HG03175 (cell line): ENCODE data around the gene TATDN2.

Source experiments
- ATAC-seq: cut with Tn5 transposase; IDR thresholded peaks from one replicate; pipeline ENCODE4 v1.9.1; 2021; ENCODE audit warnings: mild to moderate bottlenecking, moderate library complexity; ENCODE audit not compliant: unreplicated experiment

TATDN2 gene

GRCh38 chr3:10248184-10248983 is at the start of gene TATDN2:
TATDN2 (plus strand) TSS chr3:10248459; CDS start chr3:10249201, 742 bp downstream.
- peak; percentile 94 for ATAC-seq

DNA sequence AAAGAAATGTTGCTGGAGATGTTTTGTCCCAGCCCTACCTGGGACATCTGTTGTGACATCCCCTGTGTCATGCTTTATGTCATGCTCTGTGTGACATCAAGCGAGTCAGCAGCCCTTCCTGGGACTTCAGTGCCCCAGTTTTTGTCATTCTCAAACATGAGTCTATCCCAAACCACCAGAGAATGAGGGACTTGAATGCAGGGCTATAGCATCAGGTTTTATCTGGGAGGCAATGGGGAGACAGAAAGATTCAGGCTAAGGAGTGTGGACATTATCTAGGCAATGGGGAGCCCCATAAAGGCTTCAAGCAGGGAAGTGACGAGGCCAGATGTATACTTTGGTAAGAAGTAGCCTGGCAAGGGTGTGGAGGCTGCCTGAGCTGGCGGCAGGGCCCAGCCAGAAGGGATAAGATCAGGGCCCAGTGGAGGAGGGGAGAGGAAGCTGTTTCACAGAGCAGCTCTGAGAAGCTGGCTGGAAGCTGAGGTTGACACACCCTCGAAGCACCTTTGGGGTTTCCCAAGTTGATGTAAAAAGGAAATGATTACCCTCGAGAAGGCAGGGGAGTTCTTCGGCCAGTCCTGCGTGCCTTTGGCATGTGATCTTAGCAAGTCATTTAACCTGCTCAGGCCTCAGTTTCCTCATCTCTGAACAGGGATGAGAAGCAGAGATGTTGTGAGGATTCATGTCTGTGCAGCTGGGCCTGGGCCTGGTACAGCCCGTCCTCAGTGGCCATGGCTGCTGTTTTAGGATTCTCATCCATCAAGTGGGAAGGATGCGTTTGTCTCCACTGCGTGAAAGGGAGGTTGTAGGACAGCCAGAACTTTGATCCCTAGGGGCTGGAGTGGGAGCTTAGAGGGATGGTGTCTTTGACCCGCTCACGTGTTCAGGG is 49.3 kb upstream of the TATDN2 start:
- peak; percentile 65 for ATAC-seq

GRCh38 chr3:10204921-10205320 is 43.3 kb upstream of the TATDN2 start:
- ATAC-seq, result no peak

GRCh38 chr3:10205451-10206165 is 42.7 kb upstream of the TATDN2 start:
- no peak for ATAC-seq

DNA sequence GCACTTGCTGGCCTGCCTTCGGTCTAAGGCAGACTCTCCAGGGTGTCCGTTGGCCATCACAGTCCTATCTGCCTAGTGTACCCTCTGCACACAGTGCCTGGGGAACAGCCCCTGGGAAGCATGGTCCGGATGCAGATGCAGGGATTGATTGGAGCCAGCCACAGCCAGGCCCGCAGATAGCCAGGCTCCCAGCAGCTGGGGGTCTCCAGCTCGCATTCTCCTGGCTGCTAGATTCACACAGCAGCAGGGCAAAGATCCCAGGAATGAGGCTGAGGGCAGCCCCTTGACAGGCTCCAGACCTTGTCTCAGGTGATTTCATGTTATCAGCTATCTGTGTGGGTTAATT is 42.1 kb upstream of the TATDN2 start:
- ATAC-seq, result no peak

DNA sequence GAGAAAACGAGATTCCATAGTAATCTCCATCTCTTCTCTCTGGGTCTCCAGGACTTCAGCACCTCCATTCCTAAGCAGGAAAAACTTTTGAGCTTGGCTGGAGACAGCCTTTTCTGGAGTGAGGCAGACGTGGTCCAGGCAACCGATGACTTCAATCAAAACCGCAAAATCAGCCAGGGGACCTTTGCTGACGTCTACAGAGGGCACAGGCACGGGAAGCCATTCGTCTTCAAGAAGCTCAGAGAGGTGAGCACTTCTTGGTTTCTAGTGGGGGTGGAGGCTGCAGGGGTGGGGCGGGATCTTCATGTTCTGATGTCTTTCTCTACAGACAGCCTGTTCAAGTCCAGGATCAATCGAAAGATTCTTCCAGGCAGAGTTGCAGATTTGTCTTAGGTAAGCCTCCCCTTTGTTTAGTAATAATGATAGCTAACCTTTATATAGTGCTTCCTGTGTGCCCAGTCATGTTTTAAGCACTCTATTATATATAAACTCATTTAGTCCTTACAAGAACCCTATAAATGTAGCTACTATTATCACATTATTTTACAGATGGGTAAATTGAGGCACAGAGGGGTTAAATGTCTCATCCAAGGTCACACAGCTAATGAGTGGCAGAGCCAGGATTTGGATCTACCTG is 35.0 kb upstream of the TATDN2 start:
- ATAC-seq, result no peak

- ATAC-seq, result no peak
Measured at GRCh38 chr3:10215578-10216368, 32.5 kb upstream of the TATDN2 start.

DNA sequence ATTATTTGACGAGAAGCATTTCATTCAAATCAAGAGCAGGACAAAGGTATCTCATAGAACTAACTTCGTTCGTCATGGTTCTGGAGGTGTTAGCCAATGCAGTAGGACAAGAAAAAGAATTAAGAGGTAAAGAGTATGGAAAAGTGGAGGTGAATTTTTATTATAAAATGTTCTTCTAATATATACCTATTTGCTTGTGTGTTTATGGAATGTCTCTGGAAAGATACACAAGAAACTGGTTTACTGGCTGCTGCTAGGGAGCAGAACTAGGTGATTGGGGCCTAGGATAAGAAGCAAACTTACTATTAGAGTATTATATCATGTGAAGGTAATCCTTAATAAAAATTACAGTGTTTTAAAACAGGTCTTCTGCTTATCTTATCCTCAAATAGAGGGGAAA is 30.9 kb upstream of the TATDN2 start:
- ATAC-seq, result no peak

- ATAC-seq, result no peak
Measured at GRCh38 chr3:10219737-10220136, 28.5 kb upstream of the TATDN2 start.

GRCh38 chr3:10223676-10224639 is 24.3 kb upstream of the TATDN2 start:
- peak; percentile 79 for ATAC-seq

DNA sequence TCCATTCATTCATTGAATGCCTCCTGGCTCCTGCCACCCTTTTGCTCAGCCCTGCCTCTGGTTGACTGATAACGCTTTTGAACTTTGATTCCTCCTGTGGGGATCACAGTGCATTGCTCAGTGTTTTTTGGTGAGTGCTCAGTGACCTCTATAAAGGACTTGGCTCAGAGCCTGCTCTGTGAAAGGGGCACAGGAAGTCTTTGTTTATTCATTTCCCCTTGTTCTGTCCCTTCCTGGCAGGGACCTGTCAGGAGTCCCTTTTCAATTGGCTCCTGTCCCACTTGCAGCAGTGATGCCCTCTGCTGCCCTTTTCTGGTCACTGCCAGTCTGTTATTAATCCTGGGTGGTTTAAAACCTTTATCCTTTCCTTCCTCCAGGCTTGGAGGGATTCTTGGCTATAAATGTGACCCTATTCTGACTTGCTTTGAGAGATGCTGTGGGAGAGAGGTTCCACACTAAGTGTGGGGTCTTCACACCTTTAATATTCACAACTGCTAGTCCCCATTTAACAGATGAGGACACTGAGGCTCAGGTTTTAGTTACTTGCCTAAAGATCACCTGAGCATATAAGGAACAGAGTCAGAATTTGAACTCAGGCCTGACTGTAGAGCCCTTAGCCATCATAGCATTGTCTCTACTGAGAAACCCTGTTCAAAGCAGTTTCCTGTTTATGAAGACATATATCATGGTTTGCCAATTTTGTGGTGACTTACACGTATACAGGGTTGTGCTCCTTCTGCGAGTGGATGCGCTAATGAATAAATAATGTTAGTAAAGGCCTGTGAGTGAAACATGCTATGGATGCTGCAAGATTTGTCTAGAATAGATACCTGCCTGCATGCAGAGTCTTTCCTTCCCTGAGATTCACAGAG is 23.2 kb upstream of the TATDN2 start:
- peak; percentile 34 for ATAC-seq

- no peak for ATAC-seq
Measured at GRCh38 chr3:10226293-10226692, 22.0 kb upstream of the TATDN2 start.

- no peak for ATAC-seq
Measured at GRCh38 chr3:10228248-10228950, 19.9 kb upstream of the TATDN2 start.

DNA sequence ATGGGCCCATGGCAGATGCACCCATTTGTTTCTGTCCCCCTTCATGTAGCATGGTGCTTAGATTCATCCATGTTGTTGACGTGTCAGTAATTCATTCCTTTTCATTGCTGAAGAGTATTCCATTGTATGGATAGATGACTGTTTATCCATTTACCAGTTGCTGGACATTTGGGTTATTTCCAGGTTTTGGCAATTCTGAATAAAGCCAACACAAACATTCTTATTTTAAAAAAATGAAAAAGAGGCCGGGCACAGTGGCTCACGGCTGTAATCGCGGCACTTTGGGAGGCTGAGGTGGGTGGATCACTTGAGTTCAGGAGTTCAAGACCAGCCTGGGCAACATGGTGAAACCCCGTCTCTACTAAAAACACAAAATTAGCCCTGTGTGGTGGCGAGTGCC is 18.7 kb upstream of the TATDN2 start:
- ATAC-seq, result no peak

DNA sequence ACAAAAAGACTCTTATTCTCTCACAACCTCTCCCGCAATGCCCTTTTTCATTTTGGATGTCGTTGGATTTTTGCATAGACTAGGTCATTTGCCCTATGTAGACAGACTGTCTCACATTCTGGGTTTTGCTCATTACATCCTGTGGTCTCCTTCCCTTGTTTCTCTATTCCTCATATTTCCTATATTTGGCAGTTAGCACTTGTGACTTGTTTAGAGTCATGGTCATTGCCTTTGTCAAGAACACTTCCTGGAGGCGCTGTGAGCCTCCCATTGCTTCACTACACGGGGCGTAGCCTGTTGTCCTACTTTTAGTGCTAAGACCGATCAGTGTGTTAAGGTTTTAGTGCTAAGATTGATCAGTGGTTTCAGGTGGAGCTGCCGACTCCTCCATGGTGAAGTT is 16.1 kb upstream of the TATDN2 start:
- ATAC-seq, result no peak

GRCh38 chr3:10233988-10234387 is 14.3 kb upstream of the TATDN2 start:
- ATAC-seq, result no peak

- no peak for ATAC-seq
Measured at GRCh38 chr3:10234526-10235230, 13.6 kb upstream of the TATDN2 start.
